Neural cell (in vitro differentiated cells): ENCODE measurements around the gene JPH2.

ENCODE experiments used
- EP300 ChIP-seq: fragments of 450-650 bp; conservative IDR thresholded peaks from 2 replicates; pipeline ENCODE4 v1.6.1; 2014; ENCODE audit warnings: antibody characterized with exemption, mild to moderate bottlenecking, moderate library complexity; ENCODE audit not compliant: poor library complexity, severe bottlenecking
- EZH2 ChIP-seq: fragments of 200-600, 300-800 bp; shearing (Covaris generic), sonication (generic); IDR thresholded peaks from 2 replicates; pipeline ENCODE4 v1.6.1; 2014; ENCODE audit warnings: antibody characterized with exemption, low read length, borderline replicate concordance, mild to moderate bottlenecking; ENCODE audit not compliant: insufficient read depth, poor library complexity, severe bottlenecking
- POLR2AphosphoS5 ChIP-seq: IDR thresholded peaks from 2 replicates; pipeline ENCODE4 v1.6.1; 2012
- RAD21 ChIP-seq: fragments of 450-650 bp; conservative IDR thresholded peaks from 2 replicates; pipeline ENCODE4 v1.6.1; 2014; ENCODE audit warnings: antibody characterized with exemption, mild to moderate bottlenecking, moderate library complexity
- SMC3 ChIP-seq: fragments of 450-650 bp; conservative IDR thresholded peaks from 2 replicates; pipeline ENCODE4 v1.6.1; 2014; ENCODE audit warnings: antibody characterized with exemption, mild to moderate bottlenecking, moderate library complexity; ENCODE audit not compliant: poor library complexity
- TAF1 ChIP-seq: IDR thresholded peaks from 2 replicates; pipeline ENCODE4 v1.6.1; 2012; ENCODE audit warnings: low read depth
- TF ChIP-seq, protein P1 (sequence below): fragments of 450-650 bp; IDR thresholded peaks from 2 replicates; pipeline ENCODE4 v1.5.1; 2014; ENCODE audit warnings: antibody characterized with exemption, mild to moderate bottlenecking, moderate library complexity; ENCODE audit not compliant: poor library complexity, severe bottlenecking

DNA sequence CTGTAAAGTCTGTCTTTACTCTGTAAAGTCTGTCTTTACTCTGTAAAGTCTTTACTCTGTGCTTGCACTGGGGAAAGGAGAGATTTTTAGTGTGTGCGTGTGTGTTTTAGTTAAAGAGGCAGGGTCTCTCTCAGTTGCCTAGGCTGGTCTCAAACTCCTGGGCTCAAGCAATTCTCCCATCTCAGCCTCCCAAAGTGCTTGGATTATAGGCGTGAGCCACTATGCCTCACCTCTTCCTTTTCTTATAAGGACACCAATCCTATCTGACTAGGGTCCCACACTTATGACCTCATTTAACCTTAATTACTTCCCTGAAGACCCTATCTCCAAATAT lies 93.8 kb downstream of the JPH2 start:
- TF ChIP-seq EZH2, result no peak
- TF ChIP-seq POLR2AphosphoS5, result no peak
- no peak for TF ChIP-seq EP300
- TF ChIP-seq, protein P1, sequence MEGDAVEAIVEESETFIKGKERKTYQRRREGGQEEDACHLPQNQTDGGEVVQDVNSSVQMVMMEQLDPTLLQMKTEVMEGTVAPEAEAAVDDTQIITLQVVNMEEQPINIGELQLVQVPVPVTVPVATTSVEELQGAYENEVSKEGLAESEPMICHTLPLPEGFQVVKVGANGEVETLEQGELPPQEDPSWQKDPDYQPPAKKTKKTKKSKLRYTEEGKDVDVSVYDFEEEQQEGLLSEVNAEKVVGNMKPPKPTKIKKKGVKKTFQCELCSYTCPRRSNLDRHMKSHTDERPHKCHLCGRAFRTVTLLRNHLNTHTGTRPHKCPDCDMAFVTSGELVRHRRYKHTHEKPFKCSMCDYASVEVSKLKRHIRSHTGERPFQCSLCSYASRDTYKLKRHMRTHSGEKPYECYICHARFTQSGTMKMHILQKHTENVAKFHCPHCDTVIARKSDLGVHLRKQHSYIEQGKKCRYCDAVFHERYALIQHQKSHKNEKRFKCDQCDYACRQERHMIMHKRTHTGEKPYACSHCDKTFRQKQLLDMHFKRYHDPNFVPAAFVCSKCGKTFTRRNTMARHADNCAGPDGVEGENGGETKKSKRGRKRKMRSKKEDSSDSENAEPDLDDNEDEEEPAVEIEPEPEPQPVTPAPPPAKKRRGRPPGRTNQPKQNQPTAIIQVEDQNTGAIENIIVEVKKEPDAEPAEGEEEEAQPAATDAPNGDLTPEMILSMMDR, result no peak
- TF ChIP-seq TAF1, result no peak
- no peak for TF ChIP-seq RAD21
- TF ChIP-seq SMC3, result no peak
